HUES48 (cell line): ENCODE data around the gene MGMT.

Source experiments
- H3K27ac ChIP-seq: one replicate; pipeline ENCODE4 v1.7.0; 2013; ENCODE audit warnings: low read depth, low read length, inconsistent platforms
- H3K27me3 ChIP-seq: 2 replicates; pipeline ENCODE4 v1.6.1; 2013; ENCODE audit warnings: mild to moderate bottlenecking, low read length; ENCODE audit not compliant: control insufficient read depth, insufficient read depth
- H3K36me3 ChIP-seq: 2 replicates; pipeline ENCODE4 v1.6.1; 2013; ENCODE audit warnings: low read length; ENCODE audit not compliant: control insufficient read depth, insufficient read depth
- H3K4me1 ChIP-seq: 2 replicates; pipeline ENCODE4 v1.6.1; 2013; ENCODE audit warnings: mild to moderate bottlenecking, low read length; ENCODE audit not compliant: control insufficient read depth, insufficient read depth
- H3K4me3 ChIP-seq: 2 replicates; pipeline ENCODE4 v1.5.1; 2013; ENCODE audit warnings: mild to moderate bottlenecking, low read depth, low read length
- H3K9ac ChIP-seq: 2 replicates; pipeline ENCODE4 v1.6.1; 2013; ENCODE audit warnings: mild to moderate bottlenecking, low read depth, low read length, moderate library complexity
- H3K9me3 ChIP-seq: 2 replicates; pipeline ENCODE4 v1.6.1; 2013; ENCODE audit warnings: low read length; ENCODE audit not compliant: control insufficient read depth, insufficient read depth

The MGMT gene

DNA sequence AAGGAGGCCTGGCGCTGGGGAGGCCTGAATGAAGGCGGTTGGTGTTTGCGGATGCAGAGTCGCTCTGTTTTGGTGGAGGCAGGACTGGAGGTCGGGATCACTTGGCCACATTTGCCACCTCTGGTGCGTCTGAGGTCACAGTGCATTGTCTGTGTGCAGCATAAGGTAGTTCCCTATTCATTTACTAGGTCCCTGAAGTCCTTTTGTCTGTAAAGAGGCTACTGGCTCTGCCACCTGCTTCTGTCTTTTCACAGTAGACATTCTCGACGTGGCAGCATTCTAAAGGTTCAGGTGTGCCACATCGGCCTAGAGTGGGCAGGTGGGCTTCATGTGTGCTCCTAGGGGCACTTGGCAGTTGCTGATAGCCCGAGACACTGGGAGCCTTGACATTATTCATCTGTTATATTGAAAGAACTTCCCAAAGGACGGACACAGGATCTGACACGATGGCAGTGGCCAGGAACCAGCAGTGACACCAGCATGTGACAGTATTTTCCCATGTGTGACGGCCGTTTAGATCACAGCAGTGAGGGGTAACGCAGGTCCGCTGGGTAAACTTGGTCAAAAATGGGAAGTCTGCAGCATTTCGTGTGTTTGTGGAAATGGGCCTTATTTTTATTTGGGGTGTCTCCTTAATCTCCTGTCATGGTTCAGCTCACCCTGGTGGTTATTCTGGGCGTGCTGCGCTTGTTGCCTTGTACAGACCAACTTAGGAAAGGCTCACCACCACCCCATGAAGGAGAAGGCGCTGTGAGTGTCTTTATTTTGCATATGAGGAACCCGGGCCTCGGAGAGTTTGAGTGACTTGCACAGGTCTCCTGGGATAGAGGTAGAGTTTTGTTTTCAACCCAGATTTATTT, 5.9 kb downstream of the MGMT start:
- Histone ChIP-seq H3K27ac (no peak overlapping the region), H3K9me3 (no peaks in the 10 kb centered on the region), H3K9ac (no peak overlapping the region), H3K27me3 (no peaks in the 10 kb centered on the region), H3K4me3 (no peak overlapping the region), H3K36me3 (no peaks in the 10 kb centered on the region), H3K4me1 (no peaks in the 10 kb centered on the region)

DNA sequence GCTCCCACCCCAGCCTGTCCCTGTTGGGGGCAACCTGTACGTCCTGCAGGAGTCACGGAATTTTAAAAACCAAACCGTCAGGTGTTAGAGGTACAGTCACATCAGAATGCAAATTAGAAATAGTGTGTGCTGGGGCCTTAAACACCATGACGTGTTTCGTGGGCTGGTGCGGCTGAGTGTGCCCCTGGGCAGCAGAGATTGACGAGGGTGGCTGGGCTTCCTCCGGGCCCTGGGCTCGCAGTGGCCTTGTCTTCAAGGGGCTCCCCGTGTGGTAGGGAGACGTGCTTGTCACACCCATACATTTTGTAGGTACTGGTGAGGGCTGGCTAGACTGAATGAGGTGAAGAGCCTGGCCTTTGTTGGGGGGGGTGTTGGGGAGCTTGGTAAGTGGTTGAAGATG, 7.6 kb downstream of the MGMT start:
- Histone ChIP-seq H3K4me1 (no peaks in the 10 kb centered on the region), H3K27ac (no peak overlapping the region), H3K36me3 (no peaks in the 10 kb centered on the region), H3K9ac (no peak overlapping the region), H3K9me3 (no peaks in the 10 kb centered on the region), H3K4me3 (no peak overlapping the region), H3K27me3 (no peaks in the 10 kb centered on the region)

DNA sequence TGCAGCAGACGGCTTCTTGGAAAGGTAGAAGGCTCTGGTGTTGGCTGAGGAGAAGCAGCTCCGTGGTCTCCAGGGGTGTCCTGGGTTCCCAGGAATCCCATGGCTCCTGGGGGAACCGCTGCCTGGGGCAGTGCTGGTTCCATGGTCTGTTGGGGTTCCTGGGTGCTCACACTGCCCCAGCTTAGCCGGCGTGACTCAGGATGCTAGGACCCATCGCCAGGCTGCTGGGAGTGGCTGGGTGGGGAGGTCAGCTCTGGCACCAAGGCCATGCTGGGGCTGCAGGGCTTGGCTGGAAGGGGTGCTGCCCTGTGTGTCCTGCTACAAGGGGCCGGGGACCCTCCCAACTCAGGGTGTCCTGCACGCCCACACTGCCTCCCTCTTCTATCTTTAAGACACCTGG, 9.4 kb downstream of the MGMT start:
- Histone ChIP-seq H3K27ac (no peak overlapping the region), H3K4me3 (no peak overlapping the region), H3K36me3 (no peaks in the 10 kb centered on the region), H3K27me3 (no peaks in the 10 kb centered on the region), H3K4me1 (no peaks in the 10 kb centered on the region), H3K9ac (no peak overlapping the region), H3K9me3 (peaks cover 3% of the 10 kb centered on the region; the same call in 1 of the 2 replicates)

- H3K4me3 ChIP-seq: no peak overlapping the region
- H3K27ac ChIP-seq: no peak overlapping the region
- no peak overlapping the region for H3K9ac ChIP-seq
- no peaks in the 10 kb centered on the region for H3K4me1 ChIP-seq
- no peaks in the 10 kb centered on the region for H3K27me3 ChIP-seq
- H3K9me3 ChIP-seq: peaks cover 9% of the 10 kb centered on the region
- no peaks in the 10 kb centered on the region for H3K36me3 ChIP-seq
These were observed 10.0 kb downstream of the MGMT start for GRCh38 chr10:129477051-129477450.

DNA sequence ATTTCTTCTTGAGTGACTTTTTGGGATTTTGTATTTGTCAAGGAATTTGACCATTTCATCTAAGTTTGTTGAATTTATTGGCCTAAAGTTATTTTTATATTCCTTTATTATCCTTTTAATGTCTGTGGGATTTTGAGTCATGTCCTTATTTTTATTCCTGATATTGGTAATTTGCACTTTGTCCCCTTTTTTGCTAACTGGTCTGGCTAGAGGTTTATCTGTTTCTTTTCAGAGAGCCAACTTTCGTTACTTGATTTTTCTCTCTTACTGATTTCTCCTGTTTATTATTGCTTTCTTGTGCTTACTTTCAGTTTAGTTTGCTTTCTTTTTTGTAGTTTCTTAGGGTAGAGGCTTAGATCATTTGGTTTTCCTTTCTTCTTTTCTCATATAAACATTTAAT, 14.6 kb downstream of the MGMT start:
- H3K36me3 ChIP-seq: no peaks in the 10 kb centered on the region
- no peaks in the 10 kb centered on the region for H3K4me1 ChIP-seq
- no peaks in the 10 kb centered on the region for H3K27me3 ChIP-seq
- no peak overlapping the region for H3K4me3 ChIP-seq
- H3K27ac ChIP-seq: no peak overlapping the region
- H3K9me3 ChIP-seq: peaks cover 35% of the 10 kb centered on the region
- no peak overlapping the region for H3K9ac ChIP-seq

DNA sequence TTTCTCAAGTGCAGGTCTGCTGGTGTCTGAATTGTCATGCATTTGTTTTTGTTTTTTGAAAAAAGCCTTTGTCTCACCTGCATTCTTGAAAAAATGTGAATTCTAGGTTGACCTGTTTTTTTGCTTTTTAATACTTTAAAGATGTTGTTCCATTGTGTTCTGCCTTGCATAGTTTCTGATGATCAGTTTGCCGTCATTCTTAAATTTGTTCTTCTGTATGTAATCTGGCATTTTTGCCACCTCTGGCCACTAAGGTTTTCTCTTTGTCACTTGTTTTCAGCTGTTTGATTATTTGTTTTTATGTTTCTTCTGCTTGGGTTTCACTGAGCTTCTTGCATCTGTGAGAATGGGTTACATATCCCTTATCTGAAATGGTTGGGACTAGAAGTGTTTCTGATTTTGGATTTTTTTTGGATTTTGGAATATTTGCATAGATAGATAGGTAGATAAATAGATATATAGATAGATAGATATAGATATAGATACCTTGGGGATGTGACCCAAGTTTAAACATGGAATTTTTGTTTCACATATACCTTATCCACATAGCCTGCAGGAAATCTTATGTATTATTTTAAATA, 16.5 kb downstream of the MGMT start:
- Histone ChIP-seq H3K4me3 (no peak overlapping the region), H3K4me1 (no peaks in the 10 kb centered on the region), H3K9me3 (peaks cover 35% of the 10 kb centered on the region), H3K27ac (no peak overlapping the region), H3K9ac (no peak overlapping the region), H3K27me3 (no peaks in the 10 kb centered on the region), H3K36me3 (no peaks in the 10 kb centered on the region)

- no peaks in the 10 kb centered on the region for H3K4me1 ChIP-seq
- no peak overlapping the region for H3K27ac ChIP-seq
- H3K9ac ChIP-seq: no peak overlapping the region
- H3K4me3 ChIP-seq: no peak overlapping the region
- H3K27me3 ChIP-seq: no peaks in the 10 kb centered on the region
- H3K36me3 ChIP-seq: no peaks in the 10 kb centered on the region
- peaks cover 44% of the 10 kb centered on the region for H3K9me3 ChIP-seq
These were observed 19.8 kb downstream of the MGMT start for GRCh38 chr10:129486805-129487204.

- Histone ChIP-seq H3K27me3 (no peaks in the 10 kb centered on the region), H3K4me3 (no peak overlapping the region), H3K4me1 (peaks cover 8% of the 10 kb centered on the region), H3K9me3 (peaks cover 32% of the 10 kb centered on the region), H3K9ac (no peak overlapping the region), H3K36me3 (no peaks in the 10 kb centered on the region), H3K27ac (no peak overlapping the region)
These were observed 24.2 kb downstream of the MGMT start for GRCh38 chr10:129491123-129491734.

- peaks cover 42% of the 10 kb centered on the region for H3K9me3 ChIP-seq
- no peak overlapping the region for H3K4me3 ChIP-seq
- H3K9ac ChIP-seq: no peak overlapping the region
- no peaks in the 10 kb centered on the region for H3K27me3 ChIP-seq
- H3K27ac ChIP-seq: no peak overlapping the region
- H3K4me1 ChIP-seq: peaks cover 8% of the 10 kb centered on the region
- no peaks in the 10 kb centered on the region; the same call in 1 of the 2 replicates for H3K36me3 ChIP-seq
These were observed 27.1 kb downstream of the MGMT start for GRCh38 chr10:129494176-129494575.

DNA sequence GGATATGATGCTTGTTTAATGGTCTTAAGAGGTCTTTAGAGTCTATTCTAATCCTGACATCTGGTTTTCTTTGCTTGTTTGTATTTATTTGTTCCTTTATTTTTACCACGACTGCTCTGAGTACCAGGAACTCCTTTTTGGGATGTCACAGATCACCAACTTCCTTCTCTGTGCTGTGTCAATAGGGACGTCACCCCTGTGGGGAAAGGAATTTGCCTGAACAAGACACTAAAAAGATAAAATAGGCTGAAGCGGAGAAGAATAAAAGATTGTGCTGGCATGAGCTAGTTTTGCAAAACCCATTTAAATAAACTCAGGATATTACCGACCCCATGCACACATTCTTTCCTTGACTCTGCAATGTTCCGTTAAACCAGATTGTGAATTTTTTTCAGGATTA, 27.7 kb downstream of the MGMT start:
- Histone ChIP-seq H3K9me3 (peaks cover 41% of the 10 kb centered on the region), H3K4me1 (peaks cover 8% of the 10 kb centered on the region), H3K4me3 (no peak overlapping the region), H3K27me3 (no peaks in the 10 kb centered on the region), H3K27ac (no peak overlapping the region), H3K9ac (no peak overlapping the region), H3K36me3 (no peaks in the 10 kb centered on the region; the same call in 1 of the 2 replicates)

- no peaks in the 10 kb centered on the region for H3K27me3 ChIP-seq
- no peak overlapping the region for H3K27ac ChIP-seq
- H3K9me3 ChIP-seq: peaks cover 38% of the 10 kb centered on the region
- H3K4me1 ChIP-seq: peaks cover 8% of the 10 kb centered on the region
- H3K4me3 ChIP-seq: no peak overlapping the region
- no peak overlapping the region for H3K9ac ChIP-seq
- no peaks in the 10 kb centered on the region; the same call in 1 of the 2 replicates for H3K36me3 ChIP-seq
These were observed 28.2 kb downstream of the MGMT start for GRCh38 chr10:129495256-129495655.
